NCI-H2227 treated with DMSO at 0.1 percent for 48 hours (cell line): ENCODE measurements around the gene MICB.
A peak's percentile ranks its signal among the peaks of the same experiment; 100 is the strongest.
"Not testable (repeated sequence)": the region's sequence is repeated elsewhere in the genome, so short reads cannot be mapped to it uniquely, and the experiment has no call there.

ENCODE experiments used
- DNase-seq: peaks from one replicate; lab custom pipeline; 2025; lab: John Stamatoyannopoulos, UW

MICB gene

DNA sequence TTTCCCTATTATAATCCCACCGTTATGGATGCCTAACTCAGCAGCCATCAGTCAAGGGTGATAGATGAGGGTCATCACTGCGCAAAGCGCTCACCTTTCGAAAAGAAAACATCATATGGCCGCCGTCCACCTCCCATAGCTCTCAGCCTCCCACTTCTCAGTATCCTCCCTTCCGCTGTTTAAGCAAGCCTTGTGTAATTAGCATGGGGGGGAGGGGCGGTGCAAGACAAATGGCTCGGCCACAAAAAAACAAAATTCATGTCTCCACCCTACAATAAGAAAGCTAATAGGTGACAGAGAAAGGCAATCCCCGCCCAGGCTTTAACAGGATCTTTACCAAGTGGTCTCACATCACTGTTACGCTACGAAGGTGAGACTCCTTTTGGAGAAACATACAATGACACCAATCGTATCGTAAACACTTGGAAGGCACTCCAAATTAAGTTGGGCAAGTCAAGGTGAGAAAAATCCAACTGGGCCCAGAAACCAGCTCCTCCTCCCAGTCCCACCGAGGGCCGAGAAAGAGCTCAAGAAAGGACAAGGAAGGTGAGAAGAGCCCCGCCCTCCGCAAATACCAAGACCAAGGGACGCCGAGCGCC is 43.2 kb downstream of the MICB start:
- peak; percentile 65 for DNase-seq

- peak; percentile 97 for DNase-seq
These were observed 43.9 kb downstream of the MICB start, which contains the start of gene DDX39B for GRCh38 chr6:31541658-31542521. Gene DDX39B (minus strand): TSS chr6:31542003. CDS start chr6:31540532, 1,471 bp downstream.

GRCh38 chr6:31543639-31544038 is 45.7 kb downstream of the MICB start:
- DNase-seq, result no peak

- no peak for DNase-seq
These were observed 46.7 kb downstream of the MICB start for GRCh38 chr6:31544676-31545075.

DNA sequence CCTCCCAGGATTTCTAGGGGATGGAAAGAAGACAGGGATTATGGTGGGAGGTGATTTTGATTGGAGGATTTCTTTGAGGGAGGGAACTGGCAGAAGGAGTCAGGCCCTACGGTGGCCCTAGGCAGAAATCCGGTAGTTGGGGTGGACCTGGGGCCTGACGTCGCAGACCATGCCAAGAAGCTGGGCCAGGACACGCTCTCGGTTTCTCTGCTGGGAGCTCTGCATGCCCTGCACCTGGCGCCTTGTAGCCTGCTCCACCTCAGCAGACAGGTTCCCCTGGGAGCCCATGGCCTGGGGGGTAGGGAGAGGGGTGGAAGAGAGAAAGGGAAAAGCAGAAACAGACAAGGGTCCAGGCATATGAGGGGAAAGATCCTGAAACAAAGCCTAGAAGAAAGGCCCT is 47.3 kb downstream of the MICB start:
- no peak for DNase-seq

DNA sequence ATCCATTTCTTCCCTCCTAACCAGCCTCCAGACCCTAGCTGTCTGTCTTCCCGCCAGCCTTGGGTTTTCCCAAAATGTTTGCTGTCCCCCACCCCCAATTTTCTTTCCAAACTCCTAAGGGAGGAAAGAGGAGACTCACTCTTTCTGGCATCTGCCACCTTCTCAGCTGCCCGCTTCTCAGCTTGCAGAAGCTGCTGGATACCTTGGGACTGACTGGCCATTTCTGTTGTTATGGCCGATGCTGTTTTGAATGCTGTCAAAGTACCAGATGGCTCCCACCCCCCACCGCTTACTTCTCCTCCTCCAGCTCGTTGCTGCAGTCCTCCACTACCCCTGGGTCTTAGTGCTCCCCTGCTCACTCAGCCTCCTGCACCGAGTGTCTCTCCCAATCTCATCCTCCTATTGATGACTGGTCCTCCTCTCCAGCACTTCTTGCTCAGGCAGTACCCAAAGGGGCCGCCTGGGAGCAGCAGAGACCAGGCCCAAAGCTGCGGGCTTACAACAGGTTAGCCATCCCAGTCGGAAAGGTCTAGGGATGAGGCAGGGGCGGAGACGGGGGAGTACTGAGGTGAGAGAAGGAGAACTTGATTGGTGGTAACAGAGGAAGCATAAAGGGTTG is 48.5 kb downstream of the MICB start, which contains the start of gene ATP6V1G2:
Gene ATP6V1G2, minus strand, starts transcription at position 270 of the 619 bp plus-strand sequence. Its CDS starts 49 bp downstream, at position 221.
- DNase-seq, result peak; percentile 97

GRCh38 chr6:31546958-31547726 is 49.2 kb downstream of the MICB start, which contains the start of gene NFKBIL1:
Gene NFKBIL1 (plus strand): TSS chr6:31547608. CDS start chr6:31547695, 87 bp downstream.
- DNase-seq, result peak; percentile 97

DNA sequence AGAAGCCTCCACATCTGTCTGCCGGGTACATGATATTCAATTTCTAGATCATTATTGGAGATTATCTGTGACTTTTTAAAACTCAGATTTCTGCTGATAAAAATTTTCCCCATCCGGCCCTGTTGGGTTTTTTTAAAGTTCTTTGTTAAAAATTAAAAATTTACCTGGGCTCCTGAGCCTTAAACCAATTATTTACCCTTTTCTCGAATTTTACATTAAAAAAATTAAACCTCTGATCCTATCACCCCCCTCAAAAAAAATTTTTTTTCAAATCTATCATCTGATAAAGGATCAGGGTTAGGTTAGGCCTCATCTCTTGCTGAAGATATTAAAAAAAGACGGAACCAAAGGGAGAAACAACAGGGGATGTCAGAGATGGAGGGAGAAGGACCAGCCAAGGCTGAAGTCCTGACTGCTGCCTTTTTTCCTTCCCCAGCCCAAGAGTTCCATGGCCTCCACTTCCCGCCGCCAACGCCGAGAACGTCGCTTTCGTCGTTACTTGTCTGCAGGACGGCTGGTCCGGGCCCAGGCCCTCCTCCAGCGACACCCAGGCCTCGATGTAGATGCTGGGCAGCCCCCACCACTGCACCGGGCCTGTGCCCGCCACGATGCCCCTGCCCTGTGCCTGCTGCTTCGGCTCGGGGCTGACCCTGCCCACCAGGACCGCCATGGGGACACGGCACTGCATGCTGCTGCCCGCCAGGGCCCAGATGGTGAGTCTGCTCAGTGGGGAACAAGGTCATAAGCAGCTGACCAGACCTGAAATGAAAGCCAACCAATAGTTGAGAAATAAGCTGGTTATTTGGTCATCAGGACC is 50.0 kb downstream of the MICB start:
- DNase-seq, result peak; percentile 20

DNA sequence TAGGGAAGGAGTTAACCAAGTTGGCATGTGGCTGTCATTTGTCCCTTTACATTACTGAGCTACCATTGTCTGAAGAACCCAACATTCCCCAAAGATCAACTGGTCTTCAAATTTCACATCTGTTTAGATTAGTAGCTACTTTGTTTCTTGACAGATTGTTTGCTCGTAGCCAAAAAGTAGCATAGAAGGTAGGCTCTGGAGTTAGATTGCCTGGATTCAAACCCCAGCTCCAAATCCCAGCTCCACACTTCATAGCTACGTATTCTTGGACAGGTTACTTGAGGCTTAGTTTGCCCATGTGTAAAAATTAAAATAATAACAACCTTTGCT is 50.6 kb downstream of the MICB start:
- no peak for DNase-seq

DNA sequence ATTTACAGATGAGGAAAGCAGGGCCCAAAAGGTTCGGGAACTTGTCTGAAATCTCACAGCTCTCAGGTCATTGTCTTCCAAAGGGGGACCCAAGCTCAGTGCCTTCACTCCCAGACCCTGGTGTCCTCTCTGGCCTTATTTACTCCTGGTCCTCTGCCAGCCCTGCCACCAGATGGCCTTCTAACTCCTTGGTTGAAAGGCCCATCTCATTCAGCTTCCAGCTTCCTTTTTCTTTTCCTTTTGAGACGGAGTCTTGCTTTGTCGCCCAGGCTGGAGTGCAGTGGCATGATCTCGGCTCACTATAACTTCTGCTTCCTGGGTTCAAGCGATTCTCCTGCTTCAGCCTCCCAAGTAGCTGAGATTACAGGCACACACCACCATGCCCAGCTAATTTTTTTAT is 53.4 kb downstream of the MICB start:
- DNase-seq, result not testable (repeated sequence)

GRCh38 chr6:31556307-31556706 is 58.4 kb downstream of the MICB start:
- no peak for DNase-seq

DNA sequence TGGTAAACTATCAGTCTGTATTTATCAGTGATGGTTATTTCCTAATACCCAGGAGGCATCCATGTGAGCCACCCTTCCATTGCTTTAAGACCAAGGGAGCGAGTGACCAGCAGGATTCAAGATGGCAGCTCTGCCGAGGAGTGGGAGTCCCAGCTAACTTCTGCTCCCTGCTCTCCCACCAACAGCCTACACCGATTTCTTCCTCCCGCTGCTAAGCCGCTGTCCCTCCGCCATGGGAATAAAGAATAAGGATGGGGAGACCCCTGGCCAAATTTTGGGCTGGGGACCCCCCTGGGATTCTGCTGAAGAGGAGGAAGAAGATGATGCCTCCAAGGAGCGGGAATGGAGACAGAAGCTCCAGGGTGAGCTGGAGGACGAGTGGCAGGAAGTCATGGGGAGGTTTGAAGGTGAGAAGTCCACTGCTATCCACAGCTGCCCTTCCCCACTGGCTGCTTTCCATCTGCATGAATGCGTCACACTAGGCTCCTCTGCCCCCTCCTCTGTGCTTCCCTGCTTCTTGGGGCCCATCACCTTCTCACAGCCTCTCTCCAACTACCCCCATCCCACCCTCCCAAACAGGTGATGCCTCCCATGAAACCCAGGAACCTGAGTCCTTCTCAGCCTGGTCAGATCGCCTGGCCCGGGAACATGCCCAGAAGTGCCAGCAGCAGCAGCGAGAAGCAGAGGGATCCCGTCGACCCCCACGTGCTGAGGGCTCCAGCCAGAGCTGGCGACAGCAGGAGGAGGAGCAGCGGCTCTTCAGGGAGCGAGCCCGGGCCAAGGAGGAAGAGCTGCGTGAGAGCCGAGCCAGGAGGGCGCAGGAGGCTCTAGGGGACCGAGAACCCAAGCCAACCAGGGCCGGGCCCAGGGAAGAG is 59.7 kb downstream of the MICB start:
- no peak for DNase-seq

DNA sequence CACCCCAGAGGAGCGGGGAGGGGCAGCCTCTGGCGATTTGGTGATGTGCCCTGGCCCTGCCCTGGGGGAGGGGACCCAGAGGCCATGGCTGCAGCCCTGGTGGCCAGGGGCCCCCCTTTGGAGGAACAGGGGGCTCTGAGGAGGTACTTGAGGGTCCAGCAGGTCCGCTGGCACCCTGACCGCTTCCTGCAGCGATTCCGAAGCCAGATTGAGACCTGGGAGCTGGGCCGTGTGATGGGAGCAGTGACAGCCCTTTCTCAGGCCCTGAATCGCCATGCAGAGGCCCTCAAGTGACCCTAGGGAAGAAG is 60.3 kb downstream of the MICB start:
- DNase-seq, result no peak

DNA sequence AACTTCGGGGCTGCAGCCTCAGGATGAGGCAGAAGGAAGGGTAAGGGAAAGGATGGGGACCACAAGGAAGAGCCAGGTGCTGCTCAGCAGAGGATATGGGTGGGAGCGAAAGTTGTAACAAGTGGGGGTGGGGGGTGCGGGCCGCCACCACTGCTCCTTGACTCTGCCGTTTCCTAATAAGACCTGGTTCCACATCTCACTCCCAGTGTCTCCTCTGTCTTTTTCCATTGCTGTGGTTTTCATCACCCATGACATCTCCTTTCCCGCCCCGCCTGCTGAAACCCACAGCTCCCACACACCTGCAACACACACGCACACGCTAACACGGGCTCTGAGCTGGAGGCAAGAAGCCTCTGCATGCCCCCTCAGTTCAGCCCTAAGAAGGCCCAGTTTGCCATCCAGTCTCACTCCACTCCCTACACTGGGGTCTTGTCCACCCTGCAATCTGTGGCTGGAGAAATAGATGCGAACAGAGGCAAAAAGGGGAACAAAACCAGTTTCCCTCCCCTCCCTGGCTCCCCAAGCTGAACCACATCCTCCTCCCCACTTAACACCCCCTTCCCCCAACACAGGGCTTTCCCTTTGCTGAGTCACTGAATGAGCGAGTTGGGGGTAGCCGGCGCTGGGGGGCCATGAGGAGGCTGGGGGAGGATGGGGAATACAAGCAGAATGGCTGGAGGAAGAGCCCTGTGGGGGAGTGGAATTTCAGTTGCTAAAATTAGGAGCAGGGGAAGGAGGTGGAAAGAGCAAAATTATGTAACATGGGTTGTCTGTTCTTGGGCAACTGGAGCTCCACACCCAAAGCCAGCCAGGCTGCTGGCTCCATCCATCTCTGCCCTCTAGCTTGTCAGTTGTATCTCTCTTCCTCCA is 60.9 kb downstream of the MICB start:
- DNase-seq, result no peak

DNA sequence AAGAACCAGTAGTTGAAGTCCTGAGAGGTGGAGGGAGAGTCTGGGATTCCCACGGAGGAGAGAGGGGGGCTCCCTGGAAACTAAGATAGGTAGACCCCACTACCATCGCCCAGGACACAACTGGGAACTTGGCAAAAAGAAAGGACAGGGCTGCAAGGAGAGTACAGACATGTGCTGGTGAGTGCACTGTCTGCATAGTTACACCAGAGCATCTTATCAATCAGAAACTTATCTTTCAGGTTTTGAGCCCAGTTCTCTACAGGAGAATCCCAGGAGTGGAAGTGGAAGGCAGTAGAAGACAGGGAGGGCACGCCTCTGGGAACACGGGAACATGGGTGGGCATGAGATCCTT is 61.6 kb downstream of the MICB start:
- no peak for DNase-seq

- DNase-seq, result no peak
These were observed 62.2 kb downstream of the MICB start for GRCh38 chr6:31559958-31560696.

DNA sequence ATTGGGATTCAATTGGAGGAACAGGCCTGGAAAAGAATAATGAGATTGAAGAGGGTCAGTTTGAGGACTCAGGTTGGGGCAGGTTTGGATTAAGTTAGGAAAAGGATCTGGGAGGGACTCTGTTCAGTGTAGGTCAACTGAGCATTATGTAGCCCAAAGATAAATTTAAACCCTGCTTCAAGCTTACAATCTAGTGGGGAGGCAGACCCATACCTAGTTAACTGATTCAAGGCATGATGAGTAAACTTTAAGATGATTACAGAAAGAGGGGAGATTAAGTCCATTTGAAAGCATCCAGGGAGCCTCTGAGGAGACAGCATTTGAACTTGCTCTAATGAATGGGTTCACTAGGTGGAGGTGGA is 62.7 kb downstream of the MICB start:
- no peak for DNase-seq
